NT2/D1 (cell line): Measurements from ENCODE around the gene SELENBP1.

Experiments
- SUZ12 ChIP-seq: IDR thresholded peaks from 2 replicates; pipeline ENCODE4 v1.6.1; 2011; ENCODE audit not compliant: insufficient read length, insufficient read depth; ENCODE audit errors: extremely low read depth
- YY1 ChIP-seq: IDR thresholded peaks from 2 replicates; pipeline ENCODE4 v1.6.1; 2011; ENCODE audit not compliant: insufficient read length, insufficient read depth

- TF ChIP-seq SUZ12: no peak
- no peak for TF ChIP-seq YY1
These were observed 48.0 kb downstream of the SELENBP1 start for GRCh38 chr1:151324390-151324930.
